GM12801 (cell line): Measurements from ENCODE around the gene C9orf50.

Experiments
- TF ChIP-seq, protein P1 (sequence below): IDR thresholded peaks from one replicate; pipeline ENCODE4 v1.5.1; 2011; ENCODE audit warnings: control low read depth; ENCODE audit not compliant: insufficient read length; ENCODE audit errors: extremely low read depth

The C9orf50 gene

DNA sequence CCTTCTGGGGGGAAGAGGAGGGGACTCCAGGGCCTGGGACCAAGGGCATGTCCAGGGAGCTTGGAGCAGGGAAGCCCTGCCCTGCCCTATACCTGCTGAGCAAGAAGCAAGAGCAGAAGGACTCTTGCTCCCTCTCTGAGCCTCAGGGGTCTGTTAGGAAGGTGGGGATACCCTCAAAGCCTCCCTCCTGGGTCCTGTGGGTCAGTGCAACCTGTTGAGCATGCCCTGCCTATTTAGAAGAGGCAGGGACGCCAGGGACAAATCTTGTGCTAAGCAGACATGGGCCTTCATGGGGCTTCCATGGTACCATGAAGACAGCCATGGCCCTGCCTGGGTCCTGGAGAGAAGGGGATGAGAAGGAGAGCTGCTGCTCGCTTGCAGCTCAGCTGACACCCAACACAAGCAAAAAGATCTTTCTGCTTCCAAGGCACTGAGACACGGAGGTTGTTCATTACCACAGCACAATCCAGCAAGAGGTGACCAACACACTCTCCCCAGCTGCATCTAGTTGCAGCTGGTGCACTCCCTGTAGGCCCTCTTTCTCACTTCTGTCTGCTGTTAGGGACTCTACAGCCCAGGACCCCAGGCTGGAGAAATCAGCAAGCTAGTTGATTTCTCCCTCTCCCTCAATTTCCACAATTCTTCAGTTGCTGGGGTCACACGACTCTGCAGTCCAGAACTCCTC, 39.3 kb downstream of the C9orf50 start:
- TF ChIP-seq, protein P1, sequence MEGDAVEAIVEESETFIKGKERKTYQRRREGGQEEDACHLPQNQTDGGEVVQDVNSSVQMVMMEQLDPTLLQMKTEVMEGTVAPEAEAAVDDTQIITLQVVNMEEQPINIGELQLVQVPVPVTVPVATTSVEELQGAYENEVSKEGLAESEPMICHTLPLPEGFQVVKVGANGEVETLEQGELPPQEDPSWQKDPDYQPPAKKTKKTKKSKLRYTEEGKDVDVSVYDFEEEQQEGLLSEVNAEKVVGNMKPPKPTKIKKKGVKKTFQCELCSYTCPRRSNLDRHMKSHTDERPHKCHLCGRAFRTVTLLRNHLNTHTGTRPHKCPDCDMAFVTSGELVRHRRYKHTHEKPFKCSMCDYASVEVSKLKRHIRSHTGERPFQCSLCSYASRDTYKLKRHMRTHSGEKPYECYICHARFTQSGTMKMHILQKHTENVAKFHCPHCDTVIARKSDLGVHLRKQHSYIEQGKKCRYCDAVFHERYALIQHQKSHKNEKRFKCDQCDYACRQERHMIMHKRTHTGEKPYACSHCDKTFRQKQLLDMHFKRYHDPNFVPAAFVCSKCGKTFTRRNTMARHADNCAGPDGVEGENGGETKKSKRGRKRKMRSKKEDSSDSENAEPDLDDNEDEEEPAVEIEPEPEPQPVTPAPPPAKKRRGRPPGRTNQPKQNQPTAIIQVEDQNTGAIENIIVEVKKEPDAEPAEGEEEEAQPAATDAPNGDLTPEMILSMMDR, result no peak

DNA sequence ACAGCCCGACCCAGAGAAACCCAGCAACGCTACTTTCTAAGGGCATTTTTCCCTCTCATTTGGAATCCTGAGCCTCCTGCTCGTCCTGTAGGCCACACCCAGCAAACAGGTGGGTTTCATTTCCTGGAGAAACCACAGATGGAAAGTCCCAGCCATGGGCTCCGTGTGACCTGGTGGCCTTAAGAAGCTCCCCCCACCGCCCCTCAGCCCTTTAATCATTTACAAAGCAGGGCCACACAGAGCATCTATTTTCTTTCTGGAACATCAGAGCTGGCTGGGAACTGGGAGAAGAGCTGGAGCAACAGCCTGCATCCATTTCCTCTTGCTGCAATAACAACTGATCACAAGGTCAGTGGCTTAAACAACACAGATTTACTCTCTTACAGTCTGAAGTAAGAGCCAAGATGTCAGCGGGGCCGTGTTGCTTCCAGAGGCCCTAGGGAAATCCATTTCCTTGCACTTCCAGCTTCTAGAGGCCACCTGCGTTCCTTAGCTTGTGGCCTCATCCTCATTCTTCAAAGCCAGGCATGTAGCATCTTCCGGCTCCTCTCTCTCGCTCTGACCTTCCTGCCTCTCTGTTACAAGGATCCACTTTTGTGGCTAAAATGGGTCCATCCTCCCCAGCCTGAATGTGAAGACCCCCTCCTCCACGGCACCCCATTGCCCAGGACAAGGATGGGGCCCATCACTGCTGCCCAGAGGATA, 40.5 kb downstream of the C9orf50 start:
- TF ChIP-seq, protein P1, result no peak

- TF ChIP-seq, protein P1, result no peak
These were observed 41.6 kb downstream of the C9orf50 start for GRCh38 chr9:129579294-129579693.

DNA sequence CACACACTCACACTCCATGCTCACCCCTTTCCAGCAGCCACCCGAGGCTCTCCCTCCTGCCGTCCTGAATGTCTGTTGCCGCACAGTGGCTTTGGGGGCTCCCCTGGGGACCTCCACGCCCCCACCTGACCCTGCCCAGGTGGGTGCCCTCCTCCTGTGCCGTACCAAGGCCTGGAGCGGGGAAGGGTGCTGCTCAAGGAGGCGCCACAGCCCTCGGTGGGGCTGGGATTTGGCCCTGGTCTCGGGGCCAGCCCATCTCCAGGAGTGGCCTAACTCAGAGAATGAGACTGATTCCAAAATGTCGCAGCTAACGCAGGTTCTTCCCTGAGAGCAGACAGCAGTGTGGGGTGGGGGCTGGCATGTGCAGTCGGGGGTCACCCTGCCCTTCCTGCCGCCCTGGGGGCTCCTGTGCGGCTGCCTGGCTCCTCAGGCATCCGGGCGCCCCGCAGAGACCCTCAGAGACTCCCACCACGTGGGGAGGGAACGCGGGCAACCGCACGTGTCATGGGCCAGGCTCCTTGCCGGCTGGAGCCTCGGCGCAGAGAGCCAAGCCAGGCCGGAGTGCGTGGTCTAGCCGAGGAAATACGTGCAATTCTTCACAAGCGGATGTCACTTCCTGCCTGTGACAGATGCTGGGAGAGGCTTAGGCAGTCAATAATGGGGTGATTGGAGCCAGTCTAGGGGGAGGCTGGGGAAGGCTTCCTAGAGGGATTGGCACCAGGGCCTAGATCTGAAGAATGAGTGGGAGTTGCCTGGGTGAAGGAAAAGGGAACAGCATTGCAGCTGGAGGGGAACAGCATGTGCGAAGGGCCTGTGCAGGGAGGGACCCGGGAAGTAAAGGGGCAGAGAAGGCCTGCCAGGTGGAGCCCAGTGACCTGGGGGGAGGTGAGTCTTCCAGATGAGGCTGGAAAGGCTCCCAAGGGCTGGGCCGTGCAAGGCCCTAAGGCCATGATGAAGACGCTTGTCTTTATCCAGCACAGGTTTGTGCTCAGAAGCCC, 44.1 kb downstream of the C9orf50 start:
- TF ChIP-seq, protein P1, result no peak

- TF ChIP-seq, protein P1, result no peak
These were observed 45.1 kb downstream of the C9orf50 start for GRCh38 chr9:129575818-129576217.

GRCh38 chr9:129574911-129575585, 45.9 kb downstream of the C9orf50 start:
- TF ChIP-seq, protein P1, result no peak
